Measurements from ENCODE around the gene MYLK. TPM values are rescaled to one million over a fixed set of nuclear protein-coding genes. Genes with fewer than 3 reads are reported as not detected.
"Not testable (repeated sequence)": the region's sequence is repeated elsewhere in the genome, so short reads cannot be mapped to it uniquely, and the experiment has no call there.

The MYLK gene
- total and polyA plus RNA-seq, 7 donors, result 3.2 to 13.7 (median 5.8) TPM

DNA sequence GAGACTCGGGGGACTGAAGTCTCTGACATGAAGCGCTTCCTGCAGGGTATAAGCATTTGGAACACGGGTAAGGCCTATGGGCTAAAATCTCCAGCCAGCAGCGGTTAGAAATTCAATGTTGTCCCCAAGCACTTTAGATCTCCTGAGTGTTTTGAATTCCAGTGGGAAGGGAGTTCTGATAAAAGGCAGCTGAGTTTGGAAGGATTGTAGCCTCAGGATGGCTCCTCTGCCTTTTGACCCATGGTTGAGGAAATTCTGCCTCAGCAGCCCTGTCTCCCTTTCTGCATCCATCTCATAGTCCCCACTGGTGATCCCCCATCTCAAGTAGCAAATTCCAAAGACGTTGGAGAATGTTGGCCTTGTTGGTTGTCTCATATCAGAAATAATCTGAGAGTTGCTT, 275.1 kb downstream of the MYLK start:
- Histone ChIP-seq H3K9me3 (no peaks in the 10 kb centered on the region), H3K36me3 (ENCODE audit: insufficient read depth in 1 of 2, low read depth in 1 of 2) (peaks cover 0 to 16% of the 10 kb centered on the region in 2 donors), H3K4me1 (no peaks in the 10 kb centered on the region), H3K27me3 (ENCODE audit: insufficient read depth in 3 of 3, low read length in 2 of 3) (no peaks in the 10 kb centered on the region), H3K27ac (no peak overlapping the region), H3K4me3 (no peak overlapping the region)
- 89 to 92% (median 90%) methylated on average over 5 of the region's 5 CpGs for WGBS, 3 donors
- DNase-seq (no peak), ATAC-seq (no peak)
- TF ChIP-seq, protein P1, sequence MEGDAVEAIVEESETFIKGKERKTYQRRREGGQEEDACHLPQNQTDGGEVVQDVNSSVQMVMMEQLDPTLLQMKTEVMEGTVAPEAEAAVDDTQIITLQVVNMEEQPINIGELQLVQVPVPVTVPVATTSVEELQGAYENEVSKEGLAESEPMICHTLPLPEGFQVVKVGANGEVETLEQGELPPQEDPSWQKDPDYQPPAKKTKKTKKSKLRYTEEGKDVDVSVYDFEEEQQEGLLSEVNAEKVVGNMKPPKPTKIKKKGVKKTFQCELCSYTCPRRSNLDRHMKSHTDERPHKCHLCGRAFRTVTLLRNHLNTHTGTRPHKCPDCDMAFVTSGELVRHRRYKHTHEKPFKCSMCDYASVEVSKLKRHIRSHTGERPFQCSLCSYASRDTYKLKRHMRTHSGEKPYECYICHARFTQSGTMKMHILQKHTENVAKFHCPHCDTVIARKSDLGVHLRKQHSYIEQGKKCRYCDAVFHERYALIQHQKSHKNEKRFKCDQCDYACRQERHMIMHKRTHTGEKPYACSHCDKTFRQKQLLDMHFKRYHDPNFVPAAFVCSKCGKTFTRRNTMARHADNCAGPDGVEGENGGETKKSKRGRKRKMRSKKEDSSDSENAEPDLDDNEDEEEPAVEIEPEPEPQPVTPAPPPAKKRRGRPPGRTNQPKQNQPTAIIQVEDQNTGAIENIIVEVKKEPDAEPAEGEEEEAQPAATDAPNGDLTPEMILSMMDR (IDR thresholded peaks at IDR 0.05), result no peak
- intact Hi-C loops (cut with DNase I), result no loop called here

DNA sequence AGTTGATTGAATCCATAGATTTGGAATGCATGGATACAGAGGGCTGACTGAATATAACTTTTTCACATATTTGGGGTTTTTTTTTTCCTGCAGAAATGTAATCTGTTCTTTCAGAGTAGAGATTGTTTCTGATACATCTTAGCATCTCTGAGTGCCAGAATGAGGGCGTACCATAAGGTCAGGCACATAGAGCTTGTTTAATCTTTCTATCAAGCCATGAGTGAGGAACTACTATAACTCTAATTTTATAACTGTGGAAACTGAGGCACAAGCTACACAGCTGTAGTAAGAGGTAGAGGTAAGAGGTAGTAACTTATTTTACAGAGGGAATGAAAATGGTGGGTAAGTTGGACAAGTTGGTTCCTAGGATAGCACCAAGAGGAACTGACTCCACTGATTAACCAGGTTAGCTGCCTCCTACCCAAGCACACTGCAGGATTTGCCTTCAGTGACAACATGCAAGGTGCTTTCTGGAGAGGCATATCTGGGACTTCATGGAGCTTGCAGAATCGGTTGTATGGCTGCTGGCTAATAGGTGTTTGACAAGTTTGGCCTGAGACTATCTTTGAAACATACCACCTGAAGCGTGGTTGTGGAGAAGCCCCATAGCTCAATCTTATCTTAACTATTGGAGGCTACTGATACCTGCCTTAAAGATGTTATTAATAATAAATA, 275.7 kb downstream of the MYLK start:
- WGBS, 3 donors, result 97 to 98% (median 97%) methylated on average over 3 of the region's 3 CpGs
- Histone ChIP-seq H3K4me1 (no peaks in the 10 kb centered on the region), H3K9me3 (no peaks in the 10 kb centered on the region), H3K4me3 (no peak overlapping the region), H3K36me3 (ENCODE audit: insufficient read depth in 1 of 2, low read depth in 1 of 2) (peaks cover 0 to 12% of the 10 kb centered on the region in 2 donors), H3K27ac (no peak overlapping the region), H3K27me3 (ENCODE audit: insufficient read depth in 3 of 3, low read length in 2 of 3) (no peaks in the 10 kb centered on the region)
- ATAC-seq (no peak), DNase-seq (no peak)
- intact Hi-C loops (cut with DNase I), result no loop called here
- TF ChIP-seq, protein P1 (IDR thresholded peaks at IDR 0.05), result no peak

DNA sequence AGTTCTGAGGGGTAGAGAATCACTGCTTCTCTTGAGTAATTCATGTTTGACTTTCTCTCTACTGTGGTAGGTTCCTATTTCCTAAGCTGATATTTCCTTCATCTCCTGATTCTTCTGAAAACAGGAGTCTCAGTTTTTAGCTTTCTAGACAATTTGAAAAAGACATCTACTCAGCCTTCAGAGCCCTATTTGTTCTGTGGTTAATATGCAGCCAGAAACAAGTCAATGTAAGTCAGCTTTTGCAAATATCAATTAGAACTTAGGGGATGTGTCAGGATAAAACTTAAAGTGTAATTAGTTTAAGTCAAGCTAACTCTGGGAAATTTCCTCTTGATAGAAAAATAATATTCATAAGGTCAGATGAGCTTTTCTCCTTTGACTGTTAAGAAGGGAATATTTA, 277.6 kb downstream of the MYLK start:
- H3K27ac ChIP-seq, result no peak overlapping the region
- H3K4me3 ChIP-seq, result no peak overlapping the region
- no peaks in the 10 kb centered on the region for H3K9me3 ChIP-seq
- TF ChIP-seq, protein P1 (IDR thresholded peaks at IDR 0.05), result no peak
- H3K36me3 ChIP-seq (ENCODE audit: insufficient read depth in 1 of 2, low read depth in 1 of 2), result no peaks in the 10 kb centered on the region
- DNase-seq, result no peak
- intact Hi-C loops (cut with DNase I), result no loop called here
- no peaks in the 10 kb centered on the region for H3K4me1 ChIP-seq
- no peaks in the 10 kb centered on the region for H3K27me3 ChIP-seq (ENCODE audit: insufficient read depth in 3 of 3, low read length in 2 of 3)
- no peak for ATAC-seq

DNA sequence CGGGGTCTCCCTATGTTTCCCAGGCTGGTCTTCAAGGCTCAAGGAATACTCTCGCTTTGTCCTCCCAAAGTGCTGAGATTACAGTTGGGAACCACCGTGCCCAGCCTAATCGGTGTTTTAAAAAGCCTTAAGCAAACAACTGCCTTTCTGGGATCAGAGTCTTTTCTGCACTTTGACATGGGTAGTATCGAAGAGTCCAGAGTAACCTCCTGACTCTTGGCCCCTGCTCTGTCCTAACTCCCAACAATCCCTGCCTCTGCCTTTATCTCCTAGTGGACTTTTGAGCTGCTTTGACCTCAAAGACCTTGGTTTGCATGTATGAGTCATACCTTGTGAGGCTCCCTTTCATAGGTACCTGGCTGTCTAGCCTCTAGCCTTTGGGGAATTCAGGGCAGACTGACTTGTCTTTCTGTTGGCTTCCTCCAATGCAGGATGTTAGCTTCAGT, 278.3 kb downstream of the MYLK start:
- no peaks in the 10 kb centered on the region for H3K36me3 ChIP-seq (ENCODE audit: insufficient read depth in 1 of 2, low read depth in 1 of 2)
- H3K27me3 ChIP-seq (ENCODE audit: insufficient read depth in 3 of 3, low read length in 2 of 3), result no peaks in the 10 kb centered on the region
- DNase-seq, result no peak
- TF ChIP-seq, protein P1 (IDR thresholded peaks at IDR 0.05), result no peak
- intact Hi-C loops (cut with DNase I), result no loop called here
- no peak for ATAC-seq
- no peaks in the 10 kb centered on the region for H3K9me3 ChIP-seq
- no peak overlapping the region for H3K4me3 ChIP-seq
- WGBS, 3 donors, result 94 to 99% (median 94%) methylated on average over 5 of the region's 5 CpGs
- no peaks in the 10 kb centered on the region for H3K4me1 ChIP-seq
- H3K27ac ChIP-seq, result no peak overlapping the region

DNA sequence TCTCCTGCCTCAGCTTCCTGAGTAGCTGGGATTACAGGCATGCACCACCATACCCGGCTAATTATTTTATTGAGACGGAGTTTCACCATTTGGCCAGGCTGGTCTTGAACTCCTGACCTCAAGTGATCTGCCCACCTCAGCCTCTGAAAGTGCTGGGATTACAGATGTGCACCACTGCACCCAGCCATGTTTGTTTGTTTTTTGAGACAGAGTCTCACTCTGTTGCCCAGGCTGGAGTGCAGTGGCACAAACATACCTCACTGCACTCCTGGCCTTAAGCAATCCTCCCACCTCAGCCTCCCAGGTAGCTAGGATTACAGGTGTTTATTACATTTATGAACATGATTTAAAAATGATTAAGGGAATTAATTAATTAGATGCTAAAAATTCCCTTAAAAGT, 281.0 kb downstream of the MYLK start:
- WGBS, 3 donors, result 75 to 93% (median 78%) methylated on average over 2 of the region's 2 CpGs

More for the DNA sequence above, 281.0 kb downstream of the MYLK start:
- H3K4me3 ChIP-seq; ATAC-seq; H3K36me3 ChIP-seq (ENCODE audit: insufficient read depth in 1 of 2, low read depth in 1 of 2); H3K27me3 ChIP-seq (ENCODE audit: insufficient read depth in 3 of 3, low read length in 2 of 3); intact Hi-C loops (cut with DNase I); H3K9me3 ChIP-seq; H3K4me1 ChIP-seq; H3K27ac ChIP-seq; DNase-seq: not testable (repeated sequence)
